Measurements from ENCODE around the gene OSTM1. TPM values are rescaled to one million over a fixed set of nuclear protein-coding genes. Genes with fewer than 3 reads are reported as not detected.
"Not testable (repeated sequence)": the region's sequence is repeated elsewhere in the genome, so short reads cannot be mapped to it uniquely, and the experiment has no call there.

OSTM1 gene
- total RNA-seq, 1 experiment from 2014 or later, result 63.0 TPM

DNA sequence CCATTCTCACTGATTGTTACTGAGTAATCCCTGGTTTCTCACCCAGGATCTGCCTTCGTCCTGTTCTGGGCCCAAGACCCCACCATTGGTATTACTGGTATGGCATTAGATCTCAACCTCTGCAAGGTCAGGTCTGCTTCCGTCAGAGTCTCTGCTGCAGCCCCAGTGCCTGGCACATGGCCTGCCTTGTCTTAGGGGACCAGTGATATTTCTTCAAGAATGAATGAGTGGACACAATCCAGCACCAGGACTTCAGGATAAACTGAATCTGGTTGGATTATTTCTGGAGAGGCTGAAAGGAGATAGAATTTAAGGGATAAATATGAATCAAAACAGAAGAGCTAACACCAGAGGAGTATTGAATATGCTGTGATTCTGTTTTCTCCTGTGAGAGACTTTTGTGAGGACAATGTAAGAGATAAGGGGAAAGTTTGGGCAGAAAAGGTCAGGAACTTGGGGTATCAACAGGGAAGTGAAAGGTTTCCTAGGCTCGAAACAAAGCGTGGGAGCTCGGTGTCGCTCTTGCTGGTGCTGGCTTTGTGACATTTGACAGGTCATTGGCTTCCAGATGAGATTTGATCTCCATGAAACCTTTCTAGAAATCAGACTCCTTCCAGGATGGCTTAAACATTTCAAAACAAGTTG is 53.9 kb downstream of the OSTM1 start:
- no peak for DNase-seq (ENCODE audit: low read depth)

DNA sequence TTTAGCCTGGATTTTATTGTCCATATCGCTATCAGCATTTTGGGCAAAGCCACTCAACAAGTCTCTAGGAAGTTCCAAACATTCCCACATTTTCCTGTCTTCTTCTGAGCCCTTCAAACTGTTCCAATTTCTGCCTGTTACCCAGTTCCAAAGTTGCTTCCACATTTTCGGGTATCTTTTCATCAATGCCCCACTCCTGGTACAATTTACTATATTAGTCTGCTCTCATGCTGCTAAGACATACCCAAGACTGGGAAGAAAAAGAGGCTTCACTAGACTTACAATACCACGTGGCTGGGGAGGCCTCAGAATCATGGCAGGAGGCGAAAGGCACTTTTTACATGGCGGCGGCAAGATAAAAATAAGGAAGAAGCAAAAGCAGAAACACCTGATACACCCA is 58.3 kb downstream of the OSTM1 start:
- DNase-seq (ENCODE audit: low read depth), result not testable (repeated sequence)

DNA sequence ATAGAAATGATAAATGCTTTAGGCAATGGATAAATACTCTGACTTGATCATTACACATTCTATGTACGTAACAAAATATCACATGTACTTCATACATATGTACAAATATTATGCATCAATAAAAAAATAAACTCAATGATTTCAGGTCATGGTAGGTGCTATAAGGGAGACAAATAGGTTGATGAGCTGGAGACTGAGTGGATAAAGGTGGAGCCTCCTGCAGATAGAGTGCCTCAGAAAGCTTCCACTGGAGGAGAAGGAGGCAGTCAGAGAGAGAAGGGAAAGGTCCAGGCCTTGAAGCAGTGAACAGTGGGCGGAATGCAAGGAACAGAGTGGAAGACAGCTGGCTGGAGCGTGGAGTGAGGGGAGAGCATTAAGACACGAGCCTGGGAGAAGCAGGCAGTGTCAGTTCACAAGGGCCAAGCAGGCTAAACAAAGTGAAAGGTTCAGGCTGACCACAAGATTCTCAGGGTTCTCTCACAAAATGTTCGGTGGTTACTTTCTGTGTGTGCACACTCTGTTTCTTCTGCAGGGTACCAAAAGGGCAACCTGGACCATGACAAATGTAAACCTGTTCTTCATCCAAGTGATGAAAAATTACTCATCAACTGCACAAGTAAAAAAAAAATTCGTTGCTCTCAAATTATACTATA is 60.6 kb downstream of the OSTM1 start:
- no peak for DNase-seq (ENCODE audit: low read depth)

GRCh38 chr6:108009894-108010293 is 64.6 kb downstream of the OSTM1 start:
- DNase-seq (ENCODE audit: low read depth), result peak; percentile 5

DNA sequence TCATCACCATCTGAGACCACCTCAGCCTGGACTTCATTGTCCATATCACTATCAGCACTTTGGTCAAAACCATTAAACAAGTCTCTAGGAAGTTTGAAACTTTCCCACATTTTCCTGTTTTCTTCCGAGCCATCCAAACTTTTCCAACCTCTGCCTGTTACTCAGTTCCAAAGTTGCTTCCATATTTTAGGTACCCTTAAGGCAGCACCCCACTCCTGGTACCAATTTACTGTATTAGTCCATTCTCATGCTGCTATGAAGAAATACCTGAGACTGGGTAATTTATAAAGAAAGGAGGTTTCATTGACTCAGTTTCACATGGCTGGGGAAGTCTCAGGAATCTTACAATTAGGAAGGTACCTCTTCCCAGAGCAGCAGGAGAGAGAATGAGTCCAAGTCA is 65.3 kb downstream of the OSTM1 start:
- DNase-seq (ENCODE audit: low read depth), result not testable (repeated sequence)

DNA sequence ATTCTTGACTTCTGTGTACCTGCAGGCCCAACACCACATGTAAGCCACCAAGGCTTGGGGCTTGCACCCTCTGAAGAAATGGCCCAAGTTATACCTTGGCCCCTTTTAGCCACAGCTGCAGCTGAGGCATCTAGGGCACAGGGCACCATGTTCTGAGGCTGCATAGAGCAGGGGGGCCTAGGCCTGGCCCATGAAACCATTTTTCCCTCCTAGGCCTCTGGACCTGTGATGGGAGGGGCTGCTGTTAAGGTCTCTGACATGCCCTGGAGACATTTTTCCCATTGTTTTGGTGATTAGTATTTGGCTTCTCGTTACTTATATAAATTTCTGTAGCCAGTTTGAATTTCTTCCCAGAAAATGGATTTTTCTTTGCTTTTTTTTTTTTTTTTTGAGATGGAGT is 66.2 kb downstream of the OSTM1 start:
- DNase-seq (ENCODE audit: low read depth), result no peak

DNA sequence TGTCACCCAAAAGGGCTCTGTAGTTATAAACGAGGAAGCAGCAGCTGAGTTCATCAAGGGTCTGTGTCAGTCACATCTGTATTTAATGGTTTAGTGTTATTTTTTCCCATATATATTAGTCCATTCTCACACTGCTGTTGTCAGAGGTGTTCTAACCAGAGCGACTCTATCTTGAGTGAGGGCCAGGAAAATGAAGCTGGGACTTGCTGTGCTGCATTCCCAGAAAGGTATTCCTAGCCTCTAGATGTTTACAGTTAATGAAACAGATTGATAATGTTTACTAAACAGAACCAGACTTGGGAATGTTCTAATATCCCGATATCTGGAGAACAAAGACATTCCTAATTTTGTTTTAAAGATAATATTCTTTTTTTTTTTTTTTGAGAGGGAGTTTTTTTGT is 68.6 kb downstream of the OSTM1 start:
- DNase-seq (ENCODE audit: low read depth), result no peak

DNA sequence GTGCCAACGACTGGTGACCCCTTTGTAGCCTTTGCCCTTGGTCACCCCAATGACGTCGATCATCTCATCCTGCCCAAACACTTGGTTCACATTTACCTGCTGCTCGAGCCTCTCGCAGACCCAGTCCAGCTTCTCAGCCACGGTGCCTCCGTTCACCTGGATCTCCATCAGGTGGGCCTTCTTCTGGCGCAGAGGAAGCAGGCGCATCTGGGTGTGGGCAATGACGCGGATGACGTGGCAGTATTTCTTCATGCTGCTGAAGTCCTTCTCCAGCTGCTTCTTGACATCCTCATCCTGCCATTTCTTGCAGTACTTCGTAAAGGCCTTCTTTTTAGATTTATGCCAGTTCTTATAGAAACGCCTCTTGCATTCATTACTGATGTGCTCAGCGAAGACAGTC is 69.7 kb downstream of the OSTM1 start:
- DNase-seq (ENCODE audit: low read depth), result no peak

GRCh38 chr6:108002365-108003221 is 71.9 kb downstream of the OSTM1 start:
- peak; percentile 87 for DNase-seq (ENCODE audit: low read depth)

GRCh38 chr6:108001696-108002231 is 72.8 kb downstream of the OSTM1 start:
- no peak for DNase-seq (ENCODE audit: low read depth)

DNA sequence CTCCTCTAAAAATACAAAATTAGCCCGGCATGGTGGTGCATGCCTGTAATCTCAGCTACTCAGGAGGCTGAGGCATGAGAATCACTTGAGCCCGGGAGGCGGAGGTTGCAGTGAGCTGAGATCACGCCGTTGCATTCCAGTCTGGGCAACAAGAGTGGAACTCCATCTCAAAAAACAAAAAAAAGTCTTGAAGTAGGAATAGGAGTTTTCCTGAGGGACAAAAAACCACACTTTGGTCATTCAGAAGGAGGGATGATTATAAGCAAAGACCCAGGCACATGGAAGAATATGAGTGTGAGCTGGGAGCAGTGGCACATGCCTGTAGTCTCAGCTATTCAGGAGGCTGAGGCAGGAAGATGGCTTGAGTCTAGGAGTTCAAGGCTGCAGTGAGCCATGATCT is 74.3 kb downstream of the OSTM1 start:
- not testable (repeated sequence) for DNase-seq (ENCODE audit: low read depth)

- DNase-seq (ENCODE audit: low read depth), result no peak
These were observed 75.2 kb downstream of the OSTM1 start for GRCh38 chr6:107999341-107999740.

DNA sequence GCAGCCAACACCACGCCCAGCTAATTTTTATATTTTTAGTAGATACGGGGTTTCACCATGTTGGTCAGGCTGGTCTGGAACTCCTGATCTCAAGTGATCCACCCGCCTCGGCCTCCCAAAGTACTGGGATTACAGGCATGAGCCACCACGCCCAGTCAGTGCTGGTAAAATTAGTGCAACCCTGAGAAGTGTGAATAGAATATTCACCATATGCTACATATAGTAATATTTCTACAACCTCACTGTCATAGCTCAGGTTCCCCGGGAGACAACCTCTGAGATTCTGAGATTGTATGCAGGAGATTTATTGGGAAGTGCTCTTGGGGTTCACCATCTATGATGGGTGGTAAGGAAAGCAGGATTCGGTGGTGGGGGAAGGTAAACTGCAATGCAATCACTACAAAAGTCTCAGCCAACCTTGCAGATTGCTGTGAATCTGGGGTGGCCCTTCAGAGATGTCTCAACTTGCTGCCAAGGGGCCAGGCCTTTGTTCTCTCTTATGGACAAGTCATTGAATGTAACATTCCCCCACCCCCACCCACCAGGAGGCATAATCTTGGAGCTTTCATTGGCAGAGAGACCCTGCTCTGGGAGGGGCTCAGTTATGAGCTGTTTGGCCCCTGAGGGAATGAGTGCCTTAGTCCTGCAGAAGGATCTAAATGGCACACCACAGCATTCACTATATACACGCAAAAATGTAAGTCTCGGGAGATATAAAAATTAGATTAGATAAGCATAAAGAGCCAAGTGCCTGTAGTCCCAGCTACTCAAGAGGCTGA is 82.6 kb downstream of the OSTM1 start:
- peak; percentile 45 for DNase-seq (ENCODE audit: low read depth)

Other genes with a start within 250 kb of the OSTM1 start
- gene SEC63, start 116.5 kb downstream of the OSTM1 start, total RNA-seq (2014; rRNA removed; shearing (Covaris generic)), result 9.6 and 19.8 TPM in 2 replicates
- 0.10 TPM in 1 of 2 replicates, not detected in the other for gene NR2E1, start 91.3 kb upstream of the OSTM1 start, total RNA-seq (2014; rRNA removed; shearing (Covaris generic))
- gene SNX3, start 186.3 kb upstream of the OSTM1 start, total RNA-seq (2014; rRNA removed; shearing (Covaris generic)), result 284 and 359 TPM in 2 replicates
- gene AFG1L, start 220.3 kb upstream of the OSTM1 start, total RNA-seq (2014; rRNA removed; shearing (Covaris generic)), result 4.0 and 4.4 TPM in 2 replicates

All from RPMI7951 (cell line).